ENCODE measurements around the gene PLIN1.
A peak's percentile ranks its signal among the peaks of the same experiment; 100 is the strongest.
"Not testable (repeated sequence)": the region's sequence is repeated elsewhere in the genome, so short reads cannot be mapped to it uniquely, and the experiment has no call there.

The PLIN1 gene, protein sequence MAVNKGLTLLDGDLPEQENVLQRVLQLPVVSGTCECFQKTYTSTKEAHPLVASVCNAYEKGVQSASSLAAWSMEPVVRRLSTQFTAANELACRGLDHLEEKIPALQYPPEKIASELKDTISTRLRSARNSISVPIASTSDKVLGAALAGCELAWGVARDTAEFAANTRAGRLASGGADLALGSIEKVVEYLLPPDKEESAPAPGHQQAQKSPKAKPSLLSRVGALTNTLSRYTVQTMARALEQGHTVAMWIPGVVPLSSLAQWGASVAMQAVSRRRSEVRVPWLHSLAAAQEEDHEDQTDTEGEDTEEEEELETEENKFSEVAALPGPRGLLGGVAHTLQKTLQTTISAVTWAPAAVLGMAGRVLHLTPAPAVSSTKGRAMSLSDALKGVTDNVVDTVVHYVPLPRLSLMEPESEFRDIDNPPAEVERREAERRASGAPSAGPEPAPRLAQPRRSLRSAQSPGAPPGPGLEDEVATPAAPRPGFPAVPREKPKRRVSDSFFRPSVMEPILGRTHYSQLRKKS

DNA sequence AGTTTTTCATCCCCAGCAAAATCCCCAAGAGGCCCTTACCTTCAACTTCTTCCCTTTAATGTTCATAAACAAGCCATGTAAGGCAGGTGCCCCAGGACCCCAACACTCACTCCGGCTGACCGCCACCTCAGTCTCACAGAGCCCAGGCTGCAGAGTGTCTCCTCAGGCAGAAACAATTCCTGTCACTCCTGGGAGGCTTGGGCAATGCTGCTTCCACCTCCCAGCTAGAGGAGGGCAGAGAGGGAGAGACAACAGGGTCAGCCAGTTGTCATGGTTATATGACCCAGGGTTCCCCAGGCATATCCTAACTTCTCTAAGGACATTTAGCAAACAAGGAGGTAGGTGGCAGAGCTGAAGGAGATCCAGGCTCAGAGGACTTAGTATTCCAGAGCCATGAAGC, at the start of gene PLIN1:
Gene PLIN1 (minus strand): TSS at position 156 of the 400 bp plus-strand sequence. CDS start 1,878 bp downstream, outside the sequence.
- in situ Hi-C loops (cut with HindIII; ENCODE audit: low pct_ligation_motif_present, low pct_unique_long_range_greater_than_20kb, low sequenced_read_pairs): no loop called here
- DNase-seq: no peak

DNA sequence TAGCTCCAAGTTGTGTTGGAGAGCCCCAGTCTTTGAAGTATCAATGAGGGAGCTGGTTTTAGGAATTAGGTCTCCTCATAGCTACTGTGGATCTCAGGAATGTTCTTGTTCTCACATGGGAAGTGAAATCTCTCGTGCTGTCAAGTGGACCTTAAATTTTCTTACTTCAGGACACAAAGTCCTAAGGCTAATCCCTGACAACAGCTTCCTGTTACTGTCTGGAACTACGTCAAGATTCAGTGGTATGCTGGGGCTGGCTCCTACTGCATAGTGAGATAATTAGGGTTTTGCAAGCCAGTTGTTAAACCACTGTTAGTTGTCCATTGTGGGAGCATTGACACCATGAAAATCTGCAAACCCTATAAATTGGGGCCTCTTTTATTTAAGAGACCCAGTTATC, 49.1 kb upstream of the PLIN1 start:
- no peak for DNase-seq
- in situ Hi-C loops (cut with HindIII; ENCODE audit: low pct_ligation_motif_present, low pct_unique_long_range_greater_than_20kb, low sequenced_read_pairs): no loop called here

DNA sequence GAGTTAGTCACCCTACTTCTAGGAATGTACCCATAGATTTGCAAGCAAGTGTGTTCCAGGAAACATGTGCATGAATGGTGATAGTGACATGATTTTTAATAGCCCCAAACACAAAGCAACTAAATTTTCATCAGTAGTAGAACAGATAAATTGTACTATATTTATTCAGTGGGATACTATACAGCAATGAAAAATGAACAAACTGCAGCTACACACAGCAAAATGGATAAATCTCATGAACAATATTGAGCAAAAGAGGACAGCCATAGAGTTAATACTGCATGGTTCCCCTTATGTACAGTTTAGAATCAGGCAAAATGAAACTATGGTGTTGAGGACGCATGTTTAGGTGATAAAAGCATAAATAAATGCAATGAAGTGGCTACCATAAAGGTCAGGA, 45.9 kb upstream of the PLIN1 start:
- in situ Hi-C loops (cut with HindIII; ENCODE audit: low pct_ligation_motif_present, low pct_unique_long_range_greater_than_20kb, low sequenced_read_pairs): no loop called here
- no peak for DNase-seq

DNA sequence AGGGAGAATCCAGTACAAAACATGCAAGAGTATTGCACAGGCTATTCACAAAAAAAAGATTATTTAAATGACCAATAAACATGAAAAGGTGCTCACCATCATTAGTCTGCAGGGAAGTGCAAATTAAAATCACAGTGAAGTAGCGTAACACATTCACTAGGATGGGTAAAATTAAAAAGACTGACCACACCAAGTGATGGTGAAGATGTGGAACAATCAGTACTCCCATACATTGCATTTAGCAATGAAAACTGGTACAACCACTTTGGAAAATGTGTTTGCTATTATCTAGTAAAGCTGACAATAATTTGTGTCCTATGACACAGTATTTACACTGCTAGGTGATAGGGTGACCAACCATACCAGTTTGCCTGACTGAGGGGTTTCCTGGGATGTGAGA, 45.5 kb upstream of the PLIN1 start:
- no peak for DNase-seq
- in situ Hi-C loops (cut with HindIII; ENCODE audit: low pct_ligation_motif_present, low pct_unique_long_range_greater_than_20kb, low sequenced_read_pairs): no loop called here

DNA sequence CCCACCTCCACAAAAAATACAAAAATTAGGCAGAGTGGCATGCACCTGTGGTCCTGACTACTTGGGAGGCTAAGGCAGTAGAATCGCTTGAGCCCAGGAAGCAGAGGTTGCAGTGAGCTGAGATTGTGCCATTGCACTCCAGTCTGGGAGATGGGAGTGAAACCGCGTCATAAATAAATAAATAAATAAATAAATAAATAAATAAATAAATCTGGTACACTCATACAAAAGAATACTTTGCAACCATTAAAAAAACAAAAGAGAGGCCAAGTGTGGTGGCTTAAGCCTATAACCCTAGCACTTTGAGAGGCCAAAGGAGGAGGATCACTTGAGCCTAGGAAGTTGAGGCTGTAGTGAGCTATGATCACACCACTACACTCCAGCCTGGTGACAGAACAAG, 43.9 kb upstream of the PLIN1 start:
- in situ Hi-C loops (cut with HindIII; ENCODE audit: low pct_ligation_motif_present, low pct_unique_long_range_greater_than_20kb, low sequenced_read_pairs): no loop called here

DNA sequence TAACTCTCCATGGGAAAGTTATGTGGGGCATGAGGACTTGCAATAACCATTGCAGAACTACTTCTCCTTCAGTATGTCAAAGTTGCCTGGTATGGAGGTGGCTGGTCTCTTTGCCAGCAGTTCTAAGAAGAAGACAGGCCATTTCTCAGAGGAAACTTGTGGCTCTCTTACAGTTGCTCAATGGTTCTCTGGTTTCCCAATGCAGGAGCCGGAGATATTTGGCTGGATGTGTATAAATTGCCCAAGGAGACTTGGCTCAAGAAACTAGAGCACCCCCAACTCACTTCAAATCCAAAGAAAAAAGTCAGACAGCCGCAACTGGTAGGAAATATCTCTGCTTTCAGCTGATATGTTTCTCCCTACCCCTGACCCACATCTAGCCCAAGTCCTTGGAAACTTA, 35.6 kb upstream of the PLIN1 start:
- DNase-seq: no peak
- in situ Hi-C loops (cut with HindIII; ENCODE audit: low pct_ligation_motif_present, low pct_unique_long_range_greater_than_20kb, low sequenced_read_pairs): no loop called here

More for the DNA sequence above, 43.9 kb upstream of the PLIN1 start:
- no peak for DNase-seq

DNA sequence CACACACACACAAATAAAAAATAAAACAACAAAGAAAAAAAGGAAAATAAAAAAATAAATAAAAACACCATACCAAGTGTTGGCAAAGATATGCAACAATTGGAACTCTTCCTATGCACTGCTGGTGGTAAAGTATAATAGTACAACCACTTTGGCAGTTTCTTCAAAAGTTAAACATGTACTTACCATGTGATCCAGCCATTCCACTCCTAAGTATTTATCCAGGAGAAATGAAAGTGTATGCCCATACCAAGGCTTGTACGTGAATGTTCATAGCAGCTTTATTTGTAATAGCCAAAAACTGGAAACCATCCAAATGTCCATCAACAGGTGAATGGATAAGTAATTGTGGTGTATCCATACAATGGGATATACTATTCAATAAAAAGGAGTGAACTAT, 28.4 kb upstream of the PLIN1 start:
- in situ Hi-C loops (cut with HindIII; ENCODE audit: low pct_ligation_motif_present, low pct_unique_long_range_greater_than_20kb, low sequenced_read_pairs): no loop called here
- no peak for DNase-seq

DNA sequence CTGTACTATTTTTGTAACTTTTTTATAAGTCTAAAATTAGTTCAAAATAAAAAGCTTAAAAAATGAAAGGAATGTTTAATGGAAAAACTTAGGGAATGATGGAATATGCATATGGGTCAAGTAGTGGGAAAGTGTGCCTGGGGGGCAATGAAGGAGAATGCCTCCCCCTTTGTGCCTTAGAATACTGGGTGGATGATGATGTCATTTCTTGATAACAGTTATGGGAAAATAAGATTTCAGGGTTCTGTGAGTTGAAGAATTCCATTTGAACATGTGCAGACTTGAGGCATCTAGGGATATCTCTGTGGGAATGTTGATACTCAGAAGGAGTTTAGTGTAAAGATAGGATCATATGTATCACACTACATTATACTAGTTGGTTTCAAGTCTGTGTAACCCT, 25.2 kb upstream of the PLIN1 start:
- no peak for DNase-seq
- in situ Hi-C loops (cut with HindIII; ENCODE audit: low pct_ligation_motif_present, low pct_unique_long_range_greater_than_20kb, low sequenced_read_pairs): no loop called here

DNA sequence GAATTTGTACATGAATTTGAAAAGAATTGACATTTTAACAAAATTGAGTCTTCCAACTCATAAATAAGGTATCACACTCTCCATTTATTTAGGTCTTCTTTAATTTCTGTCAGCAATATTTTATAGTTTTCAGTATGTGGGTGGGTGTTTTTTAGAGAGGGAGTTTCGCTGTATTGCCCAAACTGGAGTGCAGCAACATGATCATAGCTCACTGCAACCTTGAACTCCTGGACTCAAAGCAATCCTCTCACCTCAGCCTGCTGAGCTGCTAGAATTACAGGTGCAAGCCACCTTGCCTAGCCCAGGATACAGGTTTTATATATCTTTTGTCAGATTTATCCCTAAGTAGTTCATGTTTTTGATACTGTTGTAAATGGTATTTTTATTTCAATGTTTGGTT, 16.0 kb upstream of the PLIN1 start:
- in situ Hi-C loops (cut with HindIII; ENCODE audit: low pct_ligation_motif_present, low pct_unique_long_range_greater_than_20kb, low sequenced_read_pairs): no loop called here

DNA sequence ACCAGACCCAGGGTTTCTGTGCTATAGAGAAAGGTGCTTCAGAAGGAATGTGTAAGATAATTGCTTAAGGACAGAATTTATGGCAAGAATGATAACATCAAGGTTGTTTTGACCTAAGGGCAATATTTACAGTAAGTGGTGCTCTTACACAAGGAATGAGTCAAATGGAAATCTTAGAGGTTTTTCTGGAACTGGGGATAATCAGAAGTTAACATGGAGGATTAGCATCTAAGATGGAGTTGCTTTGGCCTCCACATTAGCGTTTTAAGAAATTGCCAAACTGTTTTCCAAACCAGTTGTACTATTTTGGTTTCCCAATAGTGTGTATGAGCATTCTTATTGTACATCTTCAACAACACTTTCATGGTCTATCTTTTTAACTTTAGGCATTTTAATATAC, 14.5 kb upstream of the PLIN1 start:
- in situ Hi-C loops (cut with HindIII; ENCODE audit: low pct_ligation_motif_present, low pct_unique_long_range_greater_than_20kb, low sequenced_read_pairs): no loop called here
- no peak for DNase-seq

More for the DNA sequence above, 16.0 kb upstream of the PLIN1 start:
- no peak for DNase-seq

DNA sequence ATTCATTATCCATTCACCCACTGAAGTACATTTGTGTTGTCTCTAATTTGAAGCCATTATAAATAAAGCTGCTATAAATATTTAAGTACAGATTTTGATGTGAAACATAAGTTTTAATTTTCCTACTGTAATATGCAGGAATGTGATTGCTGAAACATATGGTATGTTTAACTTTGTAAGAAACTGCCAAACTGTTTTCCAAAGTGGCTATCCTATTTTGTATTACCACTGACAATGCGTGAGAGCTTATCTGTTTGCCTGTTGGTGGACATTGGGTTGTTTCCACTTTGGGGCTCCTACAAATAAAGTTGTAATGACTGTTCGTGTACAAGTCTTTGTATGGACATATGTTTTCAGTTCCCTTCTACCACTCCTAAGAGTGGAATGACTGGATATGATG, 13.9 kb upstream of the PLIN1 start:
- in situ Hi-C loops (cut with HindIII; ENCODE audit: low pct_ligation_motif_present, low pct_unique_long_range_greater_than_20kb, low sequenced_read_pairs): no loop called here

DNA sequence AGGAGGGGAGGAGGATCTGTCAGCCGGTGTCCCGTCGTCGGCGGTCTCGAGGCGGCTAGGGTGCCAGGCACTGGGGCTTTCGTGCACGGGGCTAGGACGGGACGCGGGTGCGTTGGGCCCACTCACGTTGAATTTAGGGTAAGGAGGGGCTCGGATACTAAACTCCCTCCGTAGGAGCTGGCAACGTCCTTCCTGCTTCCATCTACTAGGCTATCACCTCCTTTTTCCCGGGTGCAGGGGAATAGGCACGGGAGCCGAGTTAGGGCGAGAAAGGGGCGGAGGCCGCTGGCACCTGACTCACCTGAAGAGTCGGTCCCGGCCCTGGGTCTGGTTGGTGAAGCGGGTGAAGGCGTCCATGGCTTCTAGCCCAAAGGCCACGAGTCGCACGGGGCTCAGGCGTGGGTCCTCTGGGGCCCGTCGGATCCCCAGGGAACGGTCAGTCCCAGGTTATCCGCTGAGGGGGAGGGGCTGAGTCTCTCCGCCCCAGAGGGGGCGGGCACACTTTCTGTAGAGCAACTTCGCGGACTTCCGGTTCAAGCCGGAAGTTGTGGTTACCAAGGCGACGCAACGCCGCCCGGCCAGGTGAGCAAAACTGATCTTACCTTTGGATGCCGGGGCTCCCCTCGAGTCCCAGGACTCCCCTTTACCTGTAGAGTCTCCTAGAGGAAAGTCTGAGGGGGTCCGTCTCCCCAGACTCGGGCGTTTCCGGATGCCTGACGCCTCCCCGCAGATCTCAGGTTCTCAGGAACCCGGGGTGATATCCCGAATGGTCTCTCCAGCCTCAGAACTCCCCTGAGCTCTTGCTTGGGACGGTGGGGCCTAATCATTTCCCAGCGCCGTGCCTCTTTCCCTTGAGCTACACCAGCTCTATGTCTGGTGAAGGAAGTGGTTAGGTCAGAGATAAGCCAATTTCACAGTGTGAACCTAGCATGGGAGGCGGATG, 11.4 kb upstream of the PLIN1 start, which contains the start of the genes PEX11A and WDR93:
Gene PEX11A (minus strand): TSS at position 479 of the 943 bp plus-strand sequence. CDS start 122 bp downstream, at position 357.
Gene WDR93 (plus strand): TSS at position 536 of the 943 bp plus-strand sequence. CDS start 10,936 bp downstream, outside the sequence.
- peak; percentile 76 for DNase-seq
- in situ Hi-C loops (cut with HindIII; ENCODE audit: low pct_ligation_motif_present, low pct_unique_long_range_greater_than_20kb, low sequenced_read_pairs): no loop called here

More for the DNA sequence above, 13.9 kb upstream of the PLIN1 start:
- DNase-seq: no peak

DNA sequence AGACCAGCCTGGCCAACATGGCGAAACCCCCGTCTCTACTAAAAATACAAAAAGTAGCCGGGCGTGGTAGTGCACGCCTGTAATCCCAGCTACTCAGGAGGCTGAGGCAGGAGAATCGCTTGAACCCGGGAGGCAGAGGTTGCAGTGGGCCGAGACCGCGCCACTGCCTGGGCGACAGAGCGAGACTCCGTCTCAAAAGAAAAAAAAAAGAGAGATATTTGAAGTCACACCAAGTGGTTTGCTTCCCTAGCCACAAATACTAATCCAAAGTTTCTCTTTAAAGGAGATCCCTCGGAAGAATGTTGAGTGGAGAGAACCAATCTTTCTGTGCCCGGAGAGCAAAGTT, 10.7 kb upstream of the PLIN1 start:
- DNase-seq; in situ Hi-C loops (cut with HindIII; ENCODE audit: low pct_ligation_motif_present, low pct_unique_long_range_greater_than_20kb, low sequenced_read_pairs): not testable (repeated sequence)

DNA sequence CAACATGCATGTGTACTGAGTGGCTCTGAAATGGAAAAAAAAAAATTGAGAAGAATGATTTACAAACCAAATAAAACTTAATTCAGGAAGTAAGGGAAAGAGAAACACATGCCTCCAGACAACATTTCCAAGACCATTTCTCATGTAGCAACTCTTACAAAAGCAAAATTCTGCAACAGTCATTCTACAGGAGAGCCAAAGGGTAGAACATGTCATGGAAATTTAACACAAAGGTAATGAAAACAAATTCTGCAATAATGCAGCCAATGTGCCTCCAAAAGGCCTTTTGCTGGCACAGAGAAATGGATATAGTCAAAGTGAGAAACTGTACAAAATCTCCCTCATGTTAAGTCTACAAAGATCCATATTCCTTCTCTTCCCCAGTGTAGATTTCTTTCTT, 7.4 kb upstream of the PLIN1 start:
- DNase-seq: no peak
- in situ Hi-C loops (cut with HindIII; ENCODE audit: low pct_ligation_motif_present, low pct_unique_long_range_greater_than_20kb, low sequenced_read_pairs): no loop called here

DNA sequence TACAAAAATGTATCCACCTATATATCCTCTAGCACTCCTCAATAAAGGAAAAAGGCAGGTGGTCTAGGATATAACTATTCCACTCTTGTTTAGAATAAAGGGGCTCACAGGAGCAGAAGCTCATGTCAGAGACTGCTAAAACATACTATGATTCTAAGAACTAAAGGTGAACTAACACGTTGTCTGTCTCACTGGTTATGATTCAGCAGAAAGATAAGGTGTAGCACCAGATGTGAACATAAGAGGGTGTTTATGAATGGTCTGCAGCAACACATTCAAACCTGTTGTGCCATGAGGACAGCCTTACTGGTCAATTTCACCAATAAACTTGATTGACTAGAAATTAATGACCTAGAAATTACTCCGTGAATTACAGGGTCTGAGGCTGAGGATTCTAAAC, 6.8 kb upstream of the PLIN1 start:
- in situ Hi-C loops (cut with HindIII; ENCODE audit: low pct_ligation_motif_present, low pct_unique_long_range_greater_than_20kb, low sequenced_read_pairs): no loop called here
- DNase-seq: no peak

DNA sequence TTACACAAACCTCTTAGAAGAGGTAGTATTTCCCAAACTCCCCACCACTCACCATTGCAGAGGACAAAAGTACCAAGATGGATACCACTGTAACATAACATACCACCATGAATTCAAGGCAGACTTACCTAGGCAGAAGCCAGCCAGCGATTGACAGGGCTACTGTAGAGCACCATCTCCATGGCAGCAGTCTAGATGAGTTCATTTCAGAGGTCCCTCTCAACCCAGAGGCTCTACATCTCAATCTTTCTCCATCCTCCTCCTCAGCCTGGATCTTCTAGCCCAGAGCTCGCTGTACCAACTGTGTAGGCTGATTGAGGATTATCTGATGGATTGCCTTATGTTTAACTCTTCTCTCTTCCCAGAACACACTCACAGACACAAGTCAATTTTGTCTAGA, 2.0 kb upstream of the PLIN1 start:
- DNase-seq: no peak
- in situ Hi-C loops (cut with HindIII; ENCODE audit: low pct_ligation_motif_present, low pct_unique_long_range_greater_than_20kb, low sequenced_read_pairs): no loop called here

DNA sequence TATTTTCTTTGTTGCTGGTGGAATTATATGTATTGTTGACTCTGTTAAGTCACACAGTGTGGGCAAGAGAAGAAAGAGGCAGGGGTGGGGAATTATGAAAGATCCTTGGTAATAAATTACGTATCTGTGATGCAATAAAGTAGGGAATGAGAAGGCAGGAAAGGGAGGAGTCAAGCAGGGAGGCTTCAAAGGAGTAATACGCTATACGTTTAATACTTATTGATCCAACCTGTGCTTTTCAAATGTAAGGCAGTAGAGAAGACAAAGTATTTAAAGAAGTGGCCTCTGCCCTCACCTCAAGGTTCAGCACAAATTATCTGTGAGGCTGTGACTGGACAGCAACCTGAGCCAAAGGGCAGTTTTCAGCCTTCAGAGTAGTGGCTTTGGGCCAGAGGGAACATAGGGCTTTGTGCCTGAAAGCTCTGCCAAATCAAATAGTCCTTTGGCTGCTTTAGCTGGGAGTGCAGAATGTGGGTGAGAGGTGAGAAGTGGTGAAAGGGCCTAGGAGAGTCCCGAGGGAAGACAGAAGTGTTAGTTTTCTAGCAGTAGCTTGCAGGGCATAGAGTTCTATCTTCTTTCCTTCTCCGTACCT, 1.2 kb upstream of the PLIN1 start:
- no peak for DNase-seq
- in situ Hi-C loops (cut with HindIII; ENCODE audit: low pct_ligation_motif_present, low pct_unique_long_range_greater_than_20kb, low sequenced_read_pairs): no loop called here

DNA sequence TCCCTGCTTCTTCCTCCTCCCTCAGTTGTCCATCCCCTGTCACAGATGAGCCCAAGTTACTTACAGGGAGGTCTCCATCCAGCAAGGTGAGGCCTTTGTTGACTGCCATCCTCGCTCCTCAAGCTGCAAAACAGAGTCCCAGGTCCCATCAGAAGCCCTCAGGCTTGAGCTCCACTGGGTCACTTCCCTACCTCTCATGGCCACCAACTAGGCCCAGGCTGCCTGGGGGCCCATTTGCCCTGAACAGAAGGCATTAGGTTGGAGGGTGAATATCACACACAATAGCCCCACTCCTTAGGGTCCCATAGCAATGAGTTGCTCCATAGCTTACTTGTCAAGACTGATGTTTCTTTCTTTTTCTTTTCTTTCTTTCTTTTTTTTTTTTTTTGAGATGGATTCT, 1.8 kb downstream of the PLIN1 start:
- in situ Hi-C loops (cut with HindIII; ENCODE audit: low pct_ligation_motif_present, low pct_unique_long_range_greater_than_20kb, low sequenced_read_pairs): no loop called here

DNA sequence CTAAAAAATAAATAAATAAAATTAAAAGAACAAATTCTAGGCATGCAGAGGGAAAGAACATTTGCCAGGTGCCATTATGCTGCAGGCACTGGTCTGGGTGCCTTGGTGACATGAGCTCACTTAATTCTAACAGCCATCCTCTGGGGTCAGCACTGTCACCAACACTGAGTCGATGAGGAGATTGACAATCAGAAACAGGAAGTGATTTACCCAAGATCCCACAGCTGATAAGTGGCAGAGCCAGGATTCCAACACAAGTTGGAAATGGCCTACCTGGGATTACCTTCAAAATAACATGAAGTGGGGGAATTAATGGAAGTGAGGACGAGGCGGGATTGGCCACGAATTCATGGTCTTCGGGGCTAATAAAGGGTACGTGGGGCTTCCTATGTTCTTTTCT, 3.6 kb downstream of the PLIN1 start:
- DNase-seq: no peak
- in situ Hi-C loops (cut with HindIII; ENCODE audit: low pct_ligation_motif_present, low pct_unique_long_range_greater_than_20kb, low sequenced_read_pairs): no loop called here

More for the DNA sequence above, 1.8 kb downstream of the PLIN1 start:
- DNase-seq: no peak

Data from ACHN (cell line).